Heart left ventricle (tissue), 13 donors: Measurements from ENCODE around the gene NOX5.

Source experiments
- CTCF ChIP-seq, 12 donors: fragments of 200-600 bp; sonication (generic) in 4 of 12; IDR thresholded peaks; one replicate each; pipeline versions ENCODE4 v1.5.0 to v1.8.0; 2018 to 2022; ENCODE audit warnings: antibody characterized with exemption in 12 of 12, mild to moderate bottlenecking in 5 of 12
- POLR2A ChIP-seq, 2 donors: fragments of 450-650 bp; IDR thresholded peaks; one replicate each; pipeline ENCODE4 v1.6.1; 2017; ENCODE audit warnings: antibody characterized with exemption in 2 of 2, mild to moderate bottlenecking in 2 of 2, moderate library complexity in 2 of 2
- donor health status: ischemic (EF 13 %, LVEDD 7.1; RV severe dilation, severe dysfunction).
- donor health status: DM: no; HTN: yes; CAD: no.
- donor health status: DM: no; HTN: no; CAD: no.
- donor health status: ischemic (EF 25% LVEDD 6.9; RV normal size, moderate dysfunction).
- donor health status: ischemic (EF 25% LVEDD 5.7; RV mildly dilated, moderate dysfunction).
- donor health status: ischemic (EF 35%, LVEDD 5.7; RV mildly dilated, moderate dysfunction).
- donor health status: nonischemic (EF 11% LVEDD 7.7; RV severe dilation, severe dysfunction).
- donor health status: DM: yes; HTN: yes; CAD: no.
- donor health status: PGD.
- donor health status: ischemic (EF 29% LVEDD 5.4; RV normal size, mild dysfunction).
- donor health status: nonischemic (EF 23%, LVEDD 6.1; RV moderate dilation, normal function).

- TF ChIP-seq CTCF (IDR thresholded peaks at IDR 0.05), result no peak
- TF ChIP-seq POLR2A (IDR thresholded peaks at IDR 0.05), result no peak
Measured at GRCh38 chr15:68980786-68981185, 33.7 kb upstream of the NOX5 start.
